ENCODE measurements around the gene MAGEB4. TPM values are rescaled to one million over a fixed set of nuclear protein-coding genes. Genes with fewer than 3 reads are reported as not detected.

MAGEB4 gene
- total and polyA plus RNA-seq, 11 donors, result not detected

GRCh38 chrX:30215357-30215843, 26.4 kb upstream of the MAGEB4 start, which contains the start of gene MAGEB2:
TSS of gene MAGEB2 (plus strand) at chrX:30215563. CDS start at chrX:30218581, 3,018 bp downstream.
- WGBS, 4 donors, result 77 to 94% (median 89%) methylated on average over 23 to 29 of the region's 29 CpGs
- DNase-seq, result no peak
- no peak for ATAC-seq

DNA sequence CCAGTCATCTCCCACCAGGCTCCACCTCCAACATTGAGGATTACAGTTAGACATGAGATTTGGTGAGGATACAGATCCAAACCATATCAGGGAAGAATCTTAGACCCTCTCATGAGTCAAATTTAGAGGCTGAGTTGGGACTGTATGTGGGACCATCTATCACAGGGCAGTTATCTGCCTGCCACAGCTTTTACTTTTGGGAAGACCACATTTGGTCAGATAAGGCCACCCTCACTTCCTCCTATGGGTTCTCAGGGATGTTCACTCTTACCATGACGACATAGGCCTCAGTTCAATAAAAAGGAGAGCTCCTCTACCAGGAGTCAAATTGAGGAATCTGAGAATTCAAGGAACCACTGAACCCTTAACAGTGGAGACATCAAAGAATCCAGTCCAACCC, 24.3 kb upstream of the MAGEB4 start:
- Histone ChIP-seq H3K27ac (no peak overlapping the region), H3K27me3 (peaks cover 0 to 3% (median 0%) of the 10 kb centered on the region in 9 donors), H3K4me3 (no peak overlapping the region), H3K36me3 (no peaks in the 10 kb centered on the region), H3K9me3 (no peaks in the 10 kb centered on the region), H3K4me1 (no peaks in the 10 kb centered on the region)
- ATAC-seq, result no peak
- TF ChIP-seq, protein P1, sequence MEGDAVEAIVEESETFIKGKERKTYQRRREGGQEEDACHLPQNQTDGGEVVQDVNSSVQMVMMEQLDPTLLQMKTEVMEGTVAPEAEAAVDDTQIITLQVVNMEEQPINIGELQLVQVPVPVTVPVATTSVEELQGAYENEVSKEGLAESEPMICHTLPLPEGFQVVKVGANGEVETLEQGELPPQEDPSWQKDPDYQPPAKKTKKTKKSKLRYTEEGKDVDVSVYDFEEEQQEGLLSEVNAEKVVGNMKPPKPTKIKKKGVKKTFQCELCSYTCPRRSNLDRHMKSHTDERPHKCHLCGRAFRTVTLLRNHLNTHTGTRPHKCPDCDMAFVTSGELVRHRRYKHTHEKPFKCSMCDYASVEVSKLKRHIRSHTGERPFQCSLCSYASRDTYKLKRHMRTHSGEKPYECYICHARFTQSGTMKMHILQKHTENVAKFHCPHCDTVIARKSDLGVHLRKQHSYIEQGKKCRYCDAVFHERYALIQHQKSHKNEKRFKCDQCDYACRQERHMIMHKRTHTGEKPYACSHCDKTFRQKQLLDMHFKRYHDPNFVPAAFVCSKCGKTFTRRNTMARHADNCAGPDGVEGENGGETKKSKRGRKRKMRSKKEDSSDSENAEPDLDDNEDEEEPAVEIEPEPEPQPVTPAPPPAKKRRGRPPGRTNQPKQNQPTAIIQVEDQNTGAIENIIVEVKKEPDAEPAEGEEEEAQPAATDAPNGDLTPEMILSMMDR (IDR thresholded peaks at IDR 0.05), result no peak
- TF ChIP-seq POLR2A (IDR thresholded peaks at IDR 0.05), result no peak
- no peak for DNase-seq
- 38 to 67% (median 62%) methylated on average over 1 of the region's 1 CpG for WGBS, 4 donors
- intact Hi-C loops (cut with DNase I), result no loop called here

More at GRCh38 chrX:30215357-30215843, 26.4 kb upstream of the MAGEB4 start, which contains the start of gene MAGEB2:
- Histone ChIP-seq H3K9me3 (no peaks in the 10 kb centered on the region), H3K27ac (no peak within 1 kb of the TSS), H3K27me3 (peaks cover 0 to 3% (median 0%) of the 10 kb centered on the region in 9 donors), H3K36me3 (no peaks in the 10 kb centered on the region), H3K4me3 (no peak within 1 kb of the TSS), H3K4me1 (no peaks in the 10 kb centered on the region)
- TF ChIP-seq POLR2A (IDR thresholded peaks at IDR 0.05), result no peak
- TF ChIP-seq, protein P1 (IDR thresholded peaks at IDR 0.05), result no peak
- intact Hi-C loops (cut with DNase I), result no loop called here

GRCh38 chrX:30219372-30219771, 22.4 kb upstream of the MAGEB4 start:
- Histone ChIP-seq H3K36me3 (no peaks in the 10 kb centered on the region), H3K4me3 (no peak overlapping the region), H3K27ac (no peak overlapping the region), H3K27me3 (peaks cover 0 to 3% (median 0%) of the 10 kb centered on the region in 9 donors), H3K4me1 (no peaks in the 10 kb centered on the region), H3K9me3 (no peaks in the 10 kb centered on the region)
- WGBS, 4 donors, result 67 to 87% (median 78%) methylated on average over 4 of the region's 4 CpGs
- TF ChIP-seq, protein P1 (IDR thresholded peaks at IDR 0.05), result no peak
- no peak for TF ChIP-seq POLR2A (IDR thresholded peaks at IDR 0.05)
- DNase-seq (no peak), ATAC-seq (no peak)
- intact Hi-C loops (cut with DNase I), result no loop called here

GRCh38 chrX:30220661-30221060, 21.1 kb upstream of the MAGEB4 start:
- no peak for TF ChIP-seq POLR2A (IDR thresholded peaks at IDR 0.05)
- TF ChIP-seq, protein P1 (IDR thresholded peaks at IDR 0.05), result no peak
- DNase-seq, result no peak
- no peak for ATAC-seq
- no peak overlapping the region for H3K27ac ChIP-seq
- no peaks in the 10 kb centered on the region for H3K27me3 ChIP-seq
- 45 to 73% (median 61%) methylated on average over 5 of the region's 5 CpGs for WGBS, 4 donors
- H3K4me1 ChIP-seq, result no peaks in the 10 kb centered on the region
- H3K4me3 ChIP-seq, result no peak overlapping the region
- H3K36me3 ChIP-seq, result no peaks in the 10 kb centered on the region
- no peaks in the 10 kb centered on the region for H3K9me3 ChIP-seq
- intact Hi-C loops (cut with DNase I), result no loop called here
